HEK293 (cell line): ENCODE data around the gene DYNC1I1.

Source experiments
- CTCF ChIA-PET: fragments of 350-600 bp; formaldehyde crosslinking; extraction: SDS; loops from one replicate; lab custom pipeline; 2021; ENCODE audit warnings: antibody characterized with exemption; lab: Yijun Ruan, JAX
- POLR2A ChIA-PET: fragments of 300-600 bp; formaldehyde crosslinking; extraction: SDS; loops from one replicate; lab custom pipeline; 2020; ENCODE audit warnings: antibody characterized with exemption, inconsistent platforms; lab: Yijun Ruan, JAX
- H3K27ac ChIP-seq: fragments of 200-500 bp; sonication (Bioruptor generic); 2 replicates; pipeline ENCODE4 v1.5.1; 2014; ENCODE audit warnings: low read depth, low read length, control low read depth, inconsistent platforms; ENCODE audit errors: extremely low read depth
- H3K36me3 ChIP-seq, 2 experiments: fragments of 200-500 bp in 1 of 2; sonication (Bioruptor generic) in 1 of 2; 1 replicate in 1 of 2; 2 replicates in 1 of 2; pipeline ENCODE4 v1.5.1; 2014 to 2017; ENCODE audit warnings: inconsistent platforms in 2 of 2, low read length in 2 of 2; ENCODE audit not compliant: control insufficient read depth in 2 of 2, insufficient read depth in 1 of 2
- H3K4me1 ChIP-seq: fragments of 200-500 bp; sonication (Bioruptor generic); 2 replicates; pipeline ENCODE4 v1.5.1; 2014; ENCODE audit warnings: mild to moderate bottlenecking, low read length, inconsistent platforms; ENCODE audit not compliant: control insufficient read depth, insufficient read depth
- H3K4me3 ChIP-seq: 2 replicates; pipeline ENCODE4 v1.5.1; 2011; ENCODE audit warnings: low read depth, mild to moderate bottlenecking, control low read depth, low read length, moderate library complexity
- H3K9me3 ChIP-seq: fragments of 200-500 bp; sonication (Bioruptor generic); 2 replicates; pipeline ENCODE4 v1.5.1; 2014; ENCODE audit warnings: low read depth, low read length, inconsistent platforms; ENCODE audit not compliant: control insufficient read depth, insufficient read depth
- FEZF1 ChIP-seq: fragments of 450-650 bp; formaldehyde crosslinking; IDR thresholded peaks from 2 replicates; pipeline ENCODE4 v1.5.1; 2016; ENCODE audit warnings: missing biosample characterization, missing genetic modification characterization
- HOXD13 ChIP-seq: sonication (generic); formaldehyde crosslinking; IDR thresholded peaks from 2 replicates; pipeline ENCODE4 v1.8.0; 2022; ENCODE audit warnings: missing genetic modification reagents, borderline replicate concordance
- KLF9 ChIP-seq: fragments of 450-650 bp; formaldehyde crosslinking; IDR thresholded peaks from 2 replicates; pipeline ENCODE4 v1.5.1; 2016; ENCODE audit warnings: missing biosample characterization, missing genetic modification characterization, low read depth
- MZF1 ChIP-seq: fragments of 450-650 bp; formaldehyde crosslinking; IDR thresholded peaks from 2 replicates; pipeline ENCODE4 v1.5.1; 2017; ENCODE audit warnings: missing biosample characterization, missing genetic modification characterization, borderline replicate concordance
- OVOL3 ChIP-seq: fragments of 450-650 bp; formaldehyde crosslinking; IDR thresholded peaks from 2 replicates; pipeline ENCODE4 v1.5.1; 2016; ENCODE audit warnings: missing biosample characterization, missing genetic modification characterization
- ZBTB10 ChIP-seq: fragments of 450-650 bp; formaldehyde crosslinking; IDR thresholded peaks from 2 replicates; pipeline ENCODE4 v1.5.1; 2016; ENCODE audit warnings: missing biosample characterization, missing genetic modification characterization
- ZEB2 ChIP-seq: fragments of 450-650 bp; formaldehyde crosslinking; IDR thresholded peaks from 2 replicates; pipeline ENCODE4 v1.5.1; 2016; ENCODE audit warnings: missing biosample characterization, missing genetic modification characterization
- ZNF10 ChIP-seq: fragments of 450-650 bp; formaldehyde crosslinking; IDR thresholded peaks from 2 replicates; pipeline ENCODE4 v1.5.1; 2017; ENCODE audit warnings: missing biosample characterization, missing genetic modification characterization
- ZNF121 ChIP-seq: fragments of 450-650 bp; formaldehyde crosslinking; IDR thresholded peaks from 2 replicates; pipeline ENCODE4 v1.5.1; 2016; ENCODE audit warnings: missing biosample characterization, missing genetic modification characterization
- ZNF146 ChIP-seq: fragments of 450-650 bp; formaldehyde crosslinking; IDR thresholded peaks from 2 replicates; pipeline ENCODE4 v1.5.1; 2016; ENCODE audit warnings: missing biosample characterization, missing genetic modification characterization
- ZNF155 ChIP-seq: fragments of 450-650 bp; formaldehyde crosslinking; IDR thresholded peaks from 2 replicates; pipeline ENCODE4 v1.5.1; 2016; ENCODE audit warnings: missing biosample characterization, missing genetic modification characterization
- ZNF18 ChIP-seq: fragments of 450-650 bp; formaldehyde crosslinking; IDR thresholded peaks from 2 replicates; pipeline ENCODE4 v1.5.1; 2016; ENCODE audit warnings: missing biosample characterization, missing genetic modification characterization
- ZNF2 ChIP-seq: fragments of 450-650 bp; formaldehyde crosslinking; IDR thresholded peaks from 2 replicates; pipeline ENCODE4 v1.5.1; 2016; ENCODE audit warnings: missing biosample characterization, missing genetic modification characterization
- ZNF292 ChIP-seq: fragments of 450-650 bp; formaldehyde crosslinking; IDR thresholded peaks from 2 replicates; pipeline ENCODE4 v1.5.1; 2016; ENCODE audit warnings: low read depth, missing biosample characterization, missing genetic modification characterization, borderline replicate concordance
- ZNF530 ChIP-seq: fragments of 450-650 bp; formaldehyde crosslinking; IDR thresholded peaks from 2 replicates; pipeline ENCODE4 v1.5.1; 2016; ENCODE audit warnings: low read depth, missing biosample characterization, missing genetic modification characterization
- ZNF561 ChIP-seq: fragments of 450-650 bp; IDR thresholded peaks from 2 replicates; pipeline ENCODE4 v1.5.1; 2018; ENCODE audit warnings: missing biosample characterization, missing genetic modification characterization, borderline replicate concordance
- ZNF585B ChIP-seq: fragments of 450-650 bp; formaldehyde crosslinking; IDR thresholded peaks from 2 replicates; pipeline ENCODE4 v1.5.1; 2016; ENCODE audit warnings: missing biosample characterization, missing genetic modification characterization
- ZNF600 ChIP-seq: fragments of 450-650 bp; formaldehyde crosslinking; IDR thresholded peaks from 2 replicates; pipeline ENCODE4 v1.5.1; 2016; ENCODE audit warnings: missing biosample characterization, missing genetic modification characterization
- ZNF645 ChIP-seq: fragments of 450-650 bp; formaldehyde crosslinking; IDR thresholded peaks from 2 replicates; pipeline ENCODE4; 2016; ENCODE audit warnings: missing biosample characterization, missing genetic modification characterization
- ZNF670 ChIP-seq: fragments of 450-650 bp; formaldehyde crosslinking; IDR thresholded peaks from 2 replicates; pipeline ENCODE4 v1.5.1; 2016; ENCODE audit warnings: missing biosample characterization, missing genetic modification characterization, low read depth
- ZNF692 ChIP-seq: fragments of 450-650 bp; formaldehyde crosslinking; IDR thresholded peaks from 2 replicates; pipeline ENCODE4 v1.5.1; 2016; ENCODE audit warnings: missing biosample characterization, missing genetic modification characterization

The DYNC1I1 gene

GRCh38 chr7:95777269-95777668 is 4.9 kb downstream of the DYNC1I1 start:
- TF ChIP-seq ZNF530 (tag by site-specific recombination) (no peak), ZEB2 (no peak), ZNF155 (no peak), KLF9 (tag by site-specific recombination) (no peak), ZNF2 (tag by site-specific recombination) (no peak), ZNF692 (tag by site-specific recombination) (no peak), ZBTB10 (tag by site-specific recombination) (no peak), ZNF600 (tag by site-specific recombination) (peak; percentile 67; the same call in 1 of the 2 replicates)
- TF ChIP-seq, all 188 proteins: peak for 1
- Histone ChIP-seq H3K27ac (no peak overlapping the region), H3K4me1 (peaks cover 17% of the 10 kb centered on the region), H3K36me3 (no peaks in the 10 kb centered on the region), H3K4me3 (no peak overlapping the region), H3K9me3 (no peaks in the 10 kb centered on the region)
- POLR2A ChIA-PET: no interaction called here
- CTCF ChIA-PET: interaction anchor here (0.8 kb wide), 1 partner anchor 54 kb away, joined by 3 read pairs; no protein-coding TSS in a partner anchor

GRCh38 chr7:95780665-95781064 is 8.3 kb downstream of the DYNC1I1 start:
- no peaks in the 10 kb centered on the region for H3K36me3 ChIP-seq
- TF ChIP-seq ZNF670 (no peak), ZBTB10 (tag by site-specific recombination) (no peak)
- TF ChIP-seq, all 188 proteins: peak for 0
- H3K4me3 ChIP-seq: no peak overlapping the region
- H3K4me1 ChIP-seq: peaks cover 9% of the 10 kb centered on the region
- no peak overlapping the region for H3K27ac ChIP-seq
- CTCF ChIA-PET: no interaction called here
- POLR2A ChIA-PET: no interaction called here
- H3K9me3 ChIP-seq: no peaks in the 10 kb centered on the region

GRCh38 chr7:95781961-95782586 is 9.7 kb downstream of the DYNC1I1 start:
- peaks cover 9% of the 10 kb centered on the region for H3K4me1 ChIP-seq
- CTCF ChIA-PET: no interaction called here
- H3K4me3 ChIP-seq: no peak overlapping the region
- TF ChIP-seq ZNF10 (tag by site-specific recombination) (peak; percentile 15; the same call in 1 of the 2 replicates), ZNF155 (no peak), FEZF1 (tag by site-specific recombination) (peak; percentile 38), MZF1 (tag by site-specific recombination) (peak; percentile 30; the same call in 1 of the 2 replicates), ZNF292 (tag by site-specific recombination) (no peak), ZNF645 (no peak), ZNF18 (no peak), ZNF121 (tag by site-specific recombination) (no peak), OVOL3 (tag by site-specific recombination) (no peak), ZNF146 (tag by site-specific recombination) (no peak), ZNF585B (tag by site-specific recombination) (no peak), ZNF561 (0 out of 2 replicates have a peak, but pooled peaks have one; percentile 47), HOXD13 (CRISPR knock-in tag) (no peak)

More at GRCh38 chr7:95781961-95782586, 9.7 kb downstream of the DYNC1I1 start:
- no peak overlapping the region for H3K27ac ChIP-seq
- POLR2A ChIA-PET: no interaction called here
- H3K36me3 ChIP-seq: no peaks in the 10 kb centered on the region
- H3K9me3 ChIP-seq: no peaks in the 10 kb centered on the region
